K562 (cell line): ENCODE results near the gene OR13C8. TPM values are rescaled to one million over a fixed set of nuclear protein-coding genes. Genes with fewer than 3 reads are reported as not detected.

Experiments used
- polyA plus RNA-seq, 8 experiments: library from polyadenylated mRNA; depleted of rRNA in 4 of 8; stranded (reverse) in 5 of 8; unstranded in 3 of 8; fragments of >200 nt; fragmentation: Nextera tagmentation in 2 of 8; fragmentation: Illumina TruSeq in 1 of 8; extraction: Ambion mirVana in 2 of 8; extraction: Trizol in 1 of 8; gene quantifications; 2 replicates each; pipeline versions ENCODE4 v1.2.1 to v1.2.3, GENCODE V29; 2011 to 2014; ENCODE audit warnings: inconsistent platforms in 1 of 8, missing spikeins in 1 of 8
- total RNA-seq, 7 experiments: library from RNA; depleted of rRNA in 6 of 7; stranded (reverse); fragments of >200 nt in 6 of 7; fragmentation: Illumina TruSeq in 2 of 7; extraction: Trizol in 2 of 7; gene quantifications; 2 replicates each; pipeline versions ENCODE4 v1.2.1 to v1.2.3, GENCODE V29; 2011 to 2021; ENCODE audit warnings: low replicate concordance in 1 of 7
- TF ChIP-seq, protein P1 (sequence below), 2 experiments: fragments of 450-650 bp in 1 of 2; IDR thresholded peaks; 2 replicates each; pipeline ENCODE4 v1.6.1; 2011 to 2017; ENCODE audit warnings: low read depth in 2 of 2, antibody characterized with exemption in 1 of 2, borderline replicate concordance in 1 of 2, low read length in 1 of 2, mild to moderate bottlenecking in 1 of 2, mixed read lengths in 1 of 2; ENCODE audit not compliant: control insufficient read depth in 1 of 2
- TF ChIP-seq, protein P2 (sequence below): fragments of 450-650 bp; IDR thresholded peaks from one replicate; pipeline ENCODE4 v1.6.1; 2018; ENCODE audit warnings: mild to moderate bottlenecking, moderate library complexity; ENCODE audit not compliant: partially characterized antibody
- TF ChIP-seq, protein P3 (sequence below): sonication (generic); formaldehyde crosslinking; IDR thresholded peaks from 2 replicates; pipeline ENCODE4 v1.8.1; 2022; ENCODE audit warnings: missing genetic modification reagents

The OR13C8 gene
- total and polyA plus RNA-seq, 9 of the 15 experiments (the other 6 are each of a cell fraction or from before 2014, with no cell fraction given): not detected

DNA sequence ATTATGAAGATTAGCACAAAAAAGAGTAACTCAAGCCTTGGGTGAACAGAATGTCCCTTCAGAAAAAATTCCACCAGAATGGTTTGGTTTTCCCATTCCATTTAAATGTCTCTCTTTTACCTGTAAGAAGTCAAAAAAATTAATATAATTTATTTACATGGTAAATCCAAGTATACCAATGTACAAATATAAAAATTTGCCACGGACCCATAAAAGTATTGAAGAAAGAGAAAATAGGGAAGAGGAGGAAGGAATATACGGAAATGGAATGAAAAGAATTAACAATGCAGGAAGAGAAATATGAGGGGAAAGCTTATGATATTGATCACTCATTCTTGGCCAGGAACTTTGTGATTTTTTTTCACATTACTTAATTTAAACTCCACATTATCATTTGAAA is 49.1 kb downstream of the OR13C8 start, which contains the start of gene OR13C9 (continued):
- TF ChIP-seq, protein P1, sequence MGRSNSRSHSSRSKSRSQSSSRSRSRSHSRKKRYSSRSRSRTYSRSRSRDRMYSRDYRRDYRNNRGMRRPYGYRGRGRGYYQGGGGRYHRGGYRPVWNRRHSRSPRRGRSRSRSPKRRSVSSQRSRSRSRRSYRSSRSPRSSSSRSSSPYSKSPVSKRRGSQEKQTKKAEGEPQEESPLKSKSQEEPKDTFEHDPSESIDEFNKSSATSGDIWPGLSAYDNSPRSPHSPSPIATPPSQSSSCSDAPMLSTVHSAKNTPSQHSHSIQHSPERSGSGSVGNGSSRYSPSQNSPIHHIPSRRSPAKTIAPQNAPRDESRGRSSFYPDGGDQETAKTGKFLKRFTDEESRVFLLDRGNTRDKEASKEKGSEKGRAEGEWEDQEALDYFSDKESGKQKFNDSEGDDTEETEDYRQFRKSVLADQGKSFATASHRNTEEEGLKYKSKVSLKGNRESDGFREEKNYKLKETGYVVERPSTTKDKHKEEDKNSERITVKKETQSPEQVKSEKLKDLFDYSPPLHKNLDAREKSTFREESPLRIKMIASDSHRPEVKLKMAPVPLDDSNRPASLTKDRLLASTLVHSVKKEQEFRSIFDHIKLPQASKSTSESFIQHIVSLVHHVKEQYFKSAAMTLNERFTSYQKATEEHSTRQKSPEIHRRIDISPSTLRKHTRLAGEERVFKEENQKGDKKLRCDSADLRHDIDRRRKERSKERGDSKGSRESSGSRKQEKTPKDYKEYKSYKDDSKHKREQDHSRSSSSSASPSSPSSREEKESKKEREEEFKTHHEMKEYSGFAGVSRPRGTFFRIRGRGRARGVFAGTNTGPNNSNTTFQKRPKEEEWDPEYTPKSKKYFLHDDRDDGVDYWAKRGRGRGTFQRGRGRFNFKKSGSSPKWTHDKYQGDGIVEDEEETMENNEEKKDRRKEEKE (IDR thresholded peaks at IDR 0.05; ENCODE audit: borderline replicate concordance in 1 of 2, control insufficient read depth in 1 of 2, low read depth in 2 of 2, low read length in 1 of 2): no peak
- TF ChIP-seq, protein P2, sequence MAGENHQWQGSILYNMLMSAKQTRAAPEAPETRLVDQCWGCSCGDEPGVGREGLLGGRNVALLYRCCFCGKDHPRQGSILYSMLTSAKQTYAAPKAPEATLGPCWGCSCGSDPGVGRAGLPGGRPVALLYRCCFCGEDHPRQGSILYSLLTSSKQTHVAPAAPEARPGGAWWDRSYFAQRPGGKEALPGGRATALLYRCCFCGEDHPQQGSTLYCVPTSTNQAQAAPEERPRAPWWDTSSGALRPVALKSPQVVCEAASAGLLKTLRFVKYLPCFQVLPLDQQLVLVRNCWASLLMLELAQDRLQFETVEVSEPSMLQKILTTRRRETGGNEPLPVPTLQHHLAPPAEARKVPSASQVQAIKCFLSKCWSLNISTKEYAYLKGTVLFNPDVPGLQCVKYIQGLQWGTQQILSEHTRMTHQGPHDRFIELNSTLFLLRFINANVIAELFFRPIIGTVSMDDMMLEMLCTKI: no peak
- TF ChIP-seq, protein P3, sequence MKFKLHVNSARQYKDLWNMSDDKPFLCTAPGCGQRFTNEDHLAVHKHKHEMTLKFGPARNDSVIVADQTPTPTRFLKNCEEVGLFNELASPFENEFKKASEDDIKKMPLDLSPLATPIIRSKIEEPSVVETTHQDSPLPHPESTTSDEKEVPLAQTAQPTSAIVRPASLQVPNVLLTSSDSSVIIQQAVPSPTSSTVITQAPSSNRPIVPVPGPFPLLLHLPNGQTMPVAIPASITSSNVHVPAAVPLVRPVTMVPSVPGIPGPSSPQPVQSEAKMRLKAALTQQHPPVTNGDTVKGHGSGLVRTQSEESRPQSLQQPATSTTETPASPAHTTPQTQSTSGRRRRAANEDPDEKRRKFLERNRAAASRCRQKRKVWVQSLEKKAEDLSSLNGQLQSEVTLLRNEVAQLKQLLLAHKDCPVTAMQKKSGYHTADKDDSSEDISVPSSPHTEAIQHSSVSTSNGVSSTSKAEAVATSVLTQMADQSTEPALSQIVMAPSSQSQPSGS (CRISPR knock-in tag): no peak

Other genes starting within 250 kb of the OR13C8 start
Only the 7 nearest of the 9 such genes appear.
- not detected in 2 replicates for gene OR13F1, start 64.9 kb upstream of the OR13C8 start, total RNA-seq (2014; rRNA removed)
- gene OR13F1, start 64.9 kb upstream of the OR13C8 start, total RNA-seq (2014; rRNA removed; fragmentation: Illumina TruSeq; extraction: Trizol): not detected in 2 replicates
- gene OR13F1, start 64.9 kb upstream of the OR13C8 start, total RNA-seq (2015; rRNA removed; fragmentation: Illumina TruSeq; extraction: Trizol): not detected in 2 replicates
- not detected in 2 replicates for gene OR13F1, start 64.9 kb upstream of the OR13C8 start, total RNA-seq (2021)
- gene OR13F1, start 64.9 kb upstream of the OR13C8 start, polyA plus RNA-seq (2011; rRNA removed): not detected in 2 replicates
- gene OR13F1, start 64.9 kb upstream of the OR13C8 start, polyA plus RNA-seq (2014; fragmentation: Illumina TruSeq; extraction: Trizol): not detected in 2 replicates
- not detected for gene OR13F1, start 64.9 kb upstream of the OR13C8 start, polyA plus RNA-seq (2014; fragmentation: Nextera tagmentation; extraction: Ambion mirVana)
- not detected in 2 replicates for gene OR13F1, start 64.9 kb upstream of the OR13C8 start, polyA plus RNA-seq (2014; rRNA removed)
- not detected in 2 replicates for gene OR13C4, start 42.0 kb upstream of the OR13C8 start, total RNA-seq (2014; rRNA removed)
- not detected in 2 replicates for gene OR13C4, start 42.0 kb upstream of the OR13C8 start, total RNA-seq (2014; rRNA removed; fragmentation: Illumina TruSeq; extraction: Trizol)
- not detected in 2 replicates for gene OR13C4, start 42.0 kb upstream of the OR13C8 start, total RNA-seq (2015; rRNA removed; fragmentation: Illumina TruSeq; extraction: Trizol)
- not detected in 2 replicates for gene OR13C4, start 42.0 kb upstream of the OR13C8 start, total RNA-seq (2021)
- gene OR13C4, start 42.0 kb upstream of the OR13C8 start, polyA plus RNA-seq (2011; rRNA removed): not detected in 2 replicates
- gene OR13C4, start 42.0 kb upstream of the OR13C8 start, polyA plus RNA-seq (2014; fragmentation: Illumina TruSeq; extraction: Trizol): not detected in 2 replicates
- not detected for gene OR13C4, start 42.0 kb upstream of the OR13C8 start, polyA plus RNA-seq (2014; fragmentation: Nextera tagmentation; extraction: Ambion mirVana)
- gene OR13C4, start 42.0 kb upstream of the OR13C8 start, polyA plus RNA-seq (2014; rRNA removed): not detected in 2 replicates
- not detected in 2 replicates for gene OR13C3, start 32.3 kb upstream of the OR13C8 start, total RNA-seq (2014; rRNA removed)
- gene OR13C3, start 32.3 kb upstream of the OR13C8 start, total RNA-seq (2014; rRNA removed; fragmentation: Illumina TruSeq; extraction: Trizol): not detected in 2 replicates
- not detected in 2 replicates for gene OR13C3, start 32.3 kb upstream of the OR13C8 start, total RNA-seq (2015; rRNA removed; fragmentation: Illumina TruSeq; extraction: Trizol)
- gene OR13C3, start 32.3 kb upstream of the OR13C8 start, total RNA-seq (2021): not detected in 2 replicates
- gene OR13C3, start 32.3 kb upstream of the OR13C8 start, polyA plus RNA-seq (2011; rRNA removed): not detected in 2 replicates
- gene OR13C3, start 32.3 kb upstream of the OR13C8 start, polyA plus RNA-seq (2014; fragmentation: Illumina TruSeq; extraction: Trizol): not detected in 2 replicates
- not detected for gene OR13C3, start 32.3 kb upstream of the OR13C8 start, polyA plus RNA-seq (2014; fragmentation: Nextera tagmentation; extraction: Ambion mirVana)
- not detected in 2 replicates for gene OR13C3, start 32.3 kb upstream of the OR13C8 start, polyA plus RNA-seq (2014; rRNA removed)
- gene OR13C5, start 30.2 kb downstream of the OR13C8 start, total RNA-seq (2014; rRNA removed): not detected in 2 replicates
- not detected in 2 replicates for gene OR13C5, start 30.2 kb downstream of the OR13C8 start, total RNA-seq (2014; rRNA removed; fragmentation: Illumina TruSeq; extraction: Trizol)
- not detected in 2 replicates for gene OR13C5, start 30.2 kb downstream of the OR13C8 start, total RNA-seq (2015; rRNA removed; fragmentation: Illumina TruSeq; extraction: Trizol)
- not detected in 2 replicates for gene OR13C5, start 30.2 kb downstream of the OR13C8 start, total RNA-seq (2021)
- not detected in 2 replicates for gene OR13C5, start 30.2 kb downstream of the OR13C8 start, polyA plus RNA-seq (2011; rRNA removed)
- not detected in 2 replicates for gene OR13C5, start 30.2 kb downstream of the OR13C8 start, polyA plus RNA-seq (2014; fragmentation: Illumina TruSeq; extraction: Trizol)
- not detected for gene OR13C5, start 30.2 kb downstream of the OR13C8 start, polyA plus RNA-seq (2014; fragmentation: Nextera tagmentation; extraction: Ambion mirVana)
- gene OR13C5, start 30.2 kb downstream of the OR13C8 start, polyA plus RNA-seq (2014; rRNA removed): not detected in 2 replicates
- not detected in 2 replicates for gene OR13C2, start 36.5 kb downstream of the OR13C8 start, total RNA-seq (2014; rRNA removed)
- not detected in 2 replicates for gene OR13C2, start 36.5 kb downstream of the OR13C8 start, total RNA-seq (2014; rRNA removed; fragmentation: Illumina TruSeq; extraction: Trizol)
- gene OR13C2, start 36.5 kb downstream of the OR13C8 start, total RNA-seq (2015; rRNA removed; fragmentation: Illumina TruSeq; extraction: Trizol): not detected in 2 replicates
- gene OR13C2, start 36.5 kb downstream of the OR13C8 start, total RNA-seq (2021): not detected in 2 replicates
- gene OR13C2, start 36.5 kb downstream of the OR13C8 start, polyA plus RNA-seq (2011; rRNA removed): not detected in 2 replicates
- not detected in 2 replicates for gene OR13C2, start 36.5 kb downstream of the OR13C8 start, polyA plus RNA-seq (2014; fragmentation: Illumina TruSeq; extraction: Trizol)
- gene OR13C2, start 36.5 kb downstream of the OR13C8 start, polyA plus RNA-seq (2014; fragmentation: Nextera tagmentation; extraction: Ambion mirVana): not detected
- gene OR13C2, start 36.5 kb downstream of the OR13C8 start, polyA plus RNA-seq (2014; rRNA removed): not detected in 2 replicates
- not detected in 2 replicates for gene OR13C9, start 49.0 kb downstream of the OR13C8 start, total RNA-seq (2014; rRNA removed)
- gene OR13C9, start 49.0 kb downstream of the OR13C8 start, total RNA-seq (2014; rRNA removed; fragmentation: Illumina TruSeq; extraction: Trizol): not detected in 2 replicates
- not detected in 2 replicates for gene OR13C9, start 49.0 kb downstream of the OR13C8 start, total RNA-seq (2015; rRNA removed; fragmentation: Illumina TruSeq; extraction: Trizol)
- not detected in 2 replicates for gene OR13C9, start 49.0 kb downstream of the OR13C8 start, total RNA-seq (2021)
- not detected in 2 replicates for gene OR13C9, start 49.0 kb downstream of the OR13C8 start, polyA plus RNA-seq (2011; rRNA removed)
- gene OR13C9, start 49.0 kb downstream of the OR13C8 start, polyA plus RNA-seq (2014; fragmentation: Illumina TruSeq; extraction: Trizol): not detected in 2 replicates
- gene OR13C9, start 49.0 kb downstream of the OR13C8 start, polyA plus RNA-seq (2014; fragmentation: Nextera tagmentation; extraction: Ambion mirVana): not detected
- not detected in 2 replicates for gene OR13C9, start 49.0 kb downstream of the OR13C8 start, polyA plus RNA-seq (2014; rRNA removed)
- not detected in 2 replicates for gene OR13D1, start 125.3 kb downstream of the OR13C8 start, total RNA-seq (2014; rRNA removed)
- not detected in 2 replicates for gene OR13D1, start 125.3 kb downstream of the OR13C8 start, total RNA-seq (2014; rRNA removed; fragmentation: Illumina TruSeq; extraction: Trizol)
- gene OR13D1, start 125.3 kb downstream of the OR13C8 start, total RNA-seq (2015; rRNA removed; fragmentation: Illumina TruSeq; extraction: Trizol): not detected in 2 replicates
- not detected in 2 replicates for gene OR13D1, start 125.3 kb downstream of the OR13C8 start, total RNA-seq (2021)
- not detected in 2 replicates for gene OR13D1, start 125.3 kb downstream of the OR13C8 start, polyA plus RNA-seq (2011; rRNA removed)
- not detected in 2 replicates for gene OR13D1, start 125.3 kb downstream of the OR13C8 start, polyA plus RNA-seq (2014; fragmentation: Illumina TruSeq; extraction: Trizol)
- gene OR13D1, start 125.3 kb downstream of the OR13C8 start, polyA plus RNA-seq (2014; fragmentation: Nextera tagmentation; extraction: Ambion mirVana): not detected
- gene OR13D1, start 125.3 kb downstream of the OR13C8 start, polyA plus RNA-seq (2014; rRNA removed): not detected in 2 replicates